PC-9 (cell line): ENCODE measurements around the gene PANX3.

ENCODE experiments used
- CTCF ChIP-seq: fragments of 200-600 bp; sonication (generic); conservative IDR thresholded peaks from 2 replicates; pipeline ENCODE4 v1.6.1; 2017; ENCODE audit warnings: mixed run types, antibody characterized with exemption, mild to moderate bottlenecking, moderate library complexity
- EZH2 ChIP-seq: fragments of 200-600 bp; sonication (generic); IDR thresholded peaks from 2 replicates; pipeline ENCODE4 v1.8.0; 2017; ENCODE audit warnings: antibody characterized with exemption, low read depth

GRCh38 chr11:124570160-124570559 is 41.1 kb upstream of the PANX3 start:
- TF ChIP-seq CTCF (no peak), EZH2 (no peak)
